ENCODE data around the gene TGFA.
A peak's percentile ranks its signal among the peaks of the same experiment; 100 is the strongest.

Gene TGFA

DNA sequence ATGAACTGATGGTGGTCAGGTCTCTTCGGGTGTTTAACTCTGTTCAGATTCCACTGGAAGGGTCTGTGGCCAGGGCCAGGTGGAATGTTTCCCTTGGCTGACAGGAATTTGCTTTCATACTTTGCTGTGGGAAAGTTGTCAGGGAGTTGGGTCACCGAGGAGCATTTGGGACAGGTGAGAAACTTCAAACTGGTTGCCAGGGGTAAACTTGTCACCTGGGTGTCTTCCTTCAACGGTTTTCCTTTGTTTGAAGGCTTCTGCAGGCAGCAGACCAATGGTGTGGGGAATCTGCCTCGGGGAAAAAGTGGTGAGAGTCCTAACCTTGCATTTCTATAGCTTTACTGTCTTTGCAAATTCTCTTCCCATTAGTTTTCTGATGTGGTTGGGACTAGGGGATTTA lies 92.2 kb downstream of the TGFA start:
- Histone ChIP-seq H2AFZ (ENCODE audit: low read length) (no peak overlapping the region), H3K4me3 (ENCODE audit: low read length, poor library complexity, severe bottlenecking) (no peak overlapping the region), H3K4me2 (ENCODE audit: low read depth, low read length, poor library complexity, severe bottlenecking) (no peak overlapping the region), H3K4me1 (ENCODE audit: insufficient read depth, low read length, poor library complexity, severe bottlenecking) (no peaks in the 10 kb centered on the region), H3F3A (ENCODE audit: low read depth) (no peaks in the 10 kb centered on the region), H3K27me3 (ENCODE audit: insufficient read depth, low read length, poor library complexity, severe bottlenecking) (no peaks in the 10 kb centered on the region), H3K36me3 (ENCODE audit: insufficient read depth, low read length) (peaks cover 4% of the 10 kb centered on the region; the same call in 1 of the 2 replicates), H3K9me3 (ENCODE audit: insufficient read depth, low read depth, low read length) (no peaks in the 10 kb centered on the region), H3K9ac (ENCODE audit: low read depth, low read length, poor library complexity, severe bottlenecking) (no peak overlapping the region), H3K79me2 (ENCODE audit: insufficient read depth, low read length) (no peaks in the 10 kb centered on the region), H3K9me2 (replicated peaks; ENCODE audit: low read depth, low read length) (no peaks in the 10 kb centered on the region), H4K20me1 (ENCODE audit: insufficient read depth, low read length, poor library complexity, severe bottlenecking) (no peaks in the 10 kb centered on the region)
- TF ChIP-seq EZH2phosphoT487 (IDR thresholded peaks at IDR 0.05; ENCODE audit: borderline replicate concordance): no peak
- no peak for TF ChIP-seq CTCF (conservative IDR thresholded peaks at IDR 0.05; ENCODE audit: low read length)

DNA sequence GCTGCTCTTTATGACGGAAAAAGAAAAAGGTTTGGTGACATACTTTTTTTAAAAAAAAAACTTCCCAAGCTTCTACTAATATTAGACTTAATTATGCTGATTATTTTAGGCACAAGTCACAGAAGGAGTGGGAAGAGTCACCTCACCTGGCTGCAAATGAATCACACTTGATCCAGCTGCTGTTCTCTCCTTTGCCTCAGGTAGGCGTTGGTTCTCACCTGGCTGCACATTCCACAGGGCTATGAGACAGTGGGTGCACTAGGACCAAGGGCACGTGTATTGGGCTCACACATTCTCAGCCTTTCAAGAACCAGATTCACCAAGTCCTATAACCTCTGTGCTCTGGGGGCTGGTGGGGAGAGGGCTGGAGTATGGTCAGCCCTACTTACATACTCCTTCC lies 93.3 kb downstream of the TGFA start:
- Histone ChIP-seq H3K9me2 (replicated peaks; ENCODE audit: low read depth, low read length) (no peaks in the 10 kb centered on the region), H3K36me3 (ENCODE audit: insufficient read depth, low read length) (peaks cover 11% of the 10 kb centered on the region; the same call in 1 of the 2 replicates), H3K27me3 (ENCODE audit: insufficient read depth, low read length, poor library complexity, severe bottlenecking) (no peaks in the 10 kb centered on the region), H2AFZ (ENCODE audit: low read length) (no peak overlapping the region), H3K4me2 (ENCODE audit: low read depth, low read length, poor library complexity, severe bottlenecking) (no peak overlapping the region), H3K4me1 (ENCODE audit: insufficient read depth, low read length, poor library complexity, severe bottlenecking) (no peaks in the 10 kb centered on the region), H3K79me2 (ENCODE audit: insufficient read depth, low read length) (no peaks in the 10 kb centered on the region), H3K9me3 (ENCODE audit: insufficient read depth, low read depth, low read length) (no peaks in the 10 kb centered on the region), H3K9ac (ENCODE audit: low read depth, low read length, poor library complexity, severe bottlenecking) (no peak overlapping the region), H3F3A (ENCODE audit: low read depth) (no peaks in the 10 kb centered on the region), H4K20me1 (ENCODE audit: insufficient read depth, low read length, poor library complexity, severe bottlenecking) (no peaks in the 10 kb centered on the region), H3K4me3 (ENCODE audit: low read length, poor library complexity, severe bottlenecking) (no peak overlapping the region)
- TF ChIP-seq CTCF (conservative IDR thresholded peaks at IDR 0.05; ENCODE audit: low read length) (peak; percentile 24), EZH2phosphoT487 (IDR thresholded peaks at IDR 0.05; ENCODE audit: borderline replicate concordance) (no peak)

DNA sequence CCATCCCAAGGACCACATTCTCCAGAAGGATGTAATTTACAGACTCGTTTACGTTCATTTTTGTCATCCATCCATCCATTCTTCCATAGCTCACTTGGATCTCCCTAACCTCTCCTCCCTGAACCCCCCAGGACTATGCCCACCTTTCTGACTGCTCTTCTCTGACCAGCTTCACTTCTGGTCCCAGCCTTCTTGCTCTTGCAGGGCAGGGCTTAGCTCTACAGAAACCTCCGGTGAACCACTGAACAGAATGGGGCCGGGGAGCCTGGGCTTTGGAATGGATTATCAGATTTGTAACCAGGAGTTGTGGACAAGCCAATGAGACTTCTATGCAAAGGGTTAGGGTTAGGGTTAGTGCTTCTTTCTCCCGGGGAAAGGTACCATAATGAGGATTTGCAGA lies 95.0 kb downstream of the TGFA start:
- H3K36me3 ChIP-seq (ENCODE audit: insufficient read depth, low read length): peaks cover 19% of the 10 kb centered on the region; the same call in 1 of the 2 replicates
- H3K9me3 ChIP-seq (ENCODE audit: insufficient read depth, low read depth, low read length): no peaks in the 10 kb centered on the region
- H2AFZ ChIP-seq (ENCODE audit: low read length): no peak overlapping the region
- H3K4me3 ChIP-seq (ENCODE audit: low read length, poor library complexity, severe bottlenecking): no peak overlapping the region
- no peak overlapping the region for H3K4me2 ChIP-seq (ENCODE audit: low read depth, low read length, poor library complexity, severe bottlenecking)
- no peaks in the 10 kb centered on the region for H3K27me3 ChIP-seq (ENCODE audit: insufficient read depth, low read length, poor library complexity, severe bottlenecking)
- no peaks in the 10 kb centered on the region for H3K9me2 ChIP-seq (replicated peaks; ENCODE audit: low read depth, low read length)
- no peaks in the 10 kb centered on the region for H3K79me2 ChIP-seq (ENCODE audit: insufficient read depth, low read length)
- H3F3A ChIP-seq (ENCODE audit: low read depth): no peaks in the 10 kb centered on the region
- H3K9ac ChIP-seq (ENCODE audit: low read depth, low read length, poor library complexity, severe bottlenecking): no peak overlapping the region
- TF ChIP-seq EZH2phosphoT487 (IDR thresholded peaks at IDR 0.05; ENCODE audit: borderline replicate concordance): no peak
- no peak for TF ChIP-seq CTCF (conservative IDR thresholded peaks at IDR 0.05; ENCODE audit: low read length)
- H3K4me1 ChIP-seq (ENCODE audit: insufficient read depth, low read length, poor library complexity, severe bottlenecking): no peaks in the 10 kb centered on the region
- H4K20me1 ChIP-seq (ENCODE audit: insufficient read depth, low read length, poor library complexity, severe bottlenecking): no peaks in the 10 kb centered on the region
